Panc1 (cell line): Measurements from ENCODE around the gene FCMR. TPM values are rescaled to one million over a fixed set of nuclear protein-coding genes. Genes with fewer than 3 reads are reported as not detected.

Experiments used
- ATAC-seq: fragments of 200-7000 bp; cut with Tn5 transposase; 2 replicates; pipeline ENCODE4 v1.9.1; 2020; ENCODE audit warnings: mild to moderate bottlenecking, moderate library complexity
- BruUV-seq: library from RNA; stranded (reverse); fragments of 400-500 nt; replicated peaks from 2 replicates; lab custom pipeline; 2021; lab: Mats Ljungman, UMichigan
- CTCF ChIA-PET: fragments of 300-600 bp; sonication (Branson Sonifier 250); formaldehyde crosslinking; loops from one replicate; lab custom pipeline; 2022; ENCODE audit warnings: antibody characterized with exemption; lab: Charles Lee
- POLR2A ChIA-PET: fragments of 300-600 bp; sonication (Branson Sonifier 250); formaldehyde crosslinking; loops from one replicate; lab custom pipeline; 2022; ENCODE audit warnings: antibody characterized with exemption; lab: Charles Lee
- DNase-seq: peaks from one replicate; pipeline ENCODE4 v3.0.0-alpha.2; 2010; ENCODE audit warnings: low read depth, low spot score
- H3K27ac ChIP-seq: 2 replicates; pipeline ENCODE4 v1.5.1; 2011; ENCODE audit warnings: mild to moderate bottlenecking, low read length, inconsistent platforms
- H3K27me3 ChIP-seq: fragments of 200-500 bp; sonication (Bioruptor generic); 2 replicates; pipeline ENCODE4 v1.6.0; 2014; ENCODE audit warnings: low read length, inconsistent platforms; ENCODE audit not compliant: control insufficient read depth, insufficient read depth
- H3K36me3 ChIP-seq: fragments of 200-500 bp; sonication (Bioruptor generic); 2 replicates; pipeline ENCODE4 v1.5.1; 2014; ENCODE audit warnings: inconsistent platforms, mild to moderate bottlenecking, low read length, moderate library complexity; ENCODE audit not compliant: control insufficient read depth, insufficient read depth
- H3K4me1 ChIP-seq: 2 replicates; pipeline ENCODE4 v1.5.1; 2011; ENCODE audit warnings: inconsistent platforms, mild to moderate bottlenecking, low read length, moderate library complexity; ENCODE audit not compliant: control insufficient read depth, insufficient read depth
- H3K4me3 ChIP-seq, 2 experiments: 2 replicates each; pipeline ENCODE4 v1.5.1; 2011 to 2012; ENCODE audit warnings: low read depth in 2 of 2, low read length in 2 of 2, mild to moderate bottlenecking in 2 of 2, inconsistent platforms in 1 of 2, moderate library complexity in 1 of 2
- H3K9me3 ChIP-seq: fragments of 200-500 bp; sonication (Bioruptor generic); 2 replicates; pipeline ENCODE4 v1.5.1; 2014; ENCODE audit warnings: low read depth, mild to moderate bottlenecking, inconsistent platforms, low read length, moderate library complexity; ENCODE audit not compliant: control insufficient read depth, insufficient read depth
- CTCF ChIP-seq: fragments of 450-650 bp; IDR thresholded peaks from 2 replicates; pipeline ENCODE4 v1.5.1; 2017; ENCODE audit warnings: mild to moderate bottlenecking
- POLR2AphosphoS5 ChIP-seq: IDR thresholded peaks from 2 replicates; pipeline ENCODE4 v1.6.1; 2012; ENCODE audit warnings: mild to moderate bottlenecking, low read depth, low read length, moderate library complexity
- REST ChIP-seq, 2 experiments: IDR thresholded peaks; 2 replicates each; pipeline ENCODE4 v1.6.1; 2011 to 2012; ENCODE audit warnings: low read depth in 2 of 2, control low read depth in 1 of 2, low read length in 1 of 2, mild to moderate bottlenecking in 1 of 2, moderate library complexity in 1 of 2; ENCODE audit not compliant: insufficient read depth in 1 of 2
- SIN3A ChIP-seq: IDR thresholded peaks from 2 replicates; pipeline ENCODE4 v1.6.1; 2012; ENCODE audit warnings: low read depth, mild to moderate bottlenecking, low read length, moderate library complexity, borderline replicate concordance; ENCODE audit not compliant: insufficient read depth
- TCF7L2 ChIP-seq: IDR thresholded peaks from 2 replicates; pipeline ENCODE4 v1.6.1; 2011; ENCODE audit warnings: mild to moderate bottlenecking, low read depth, low read length, inconsistent platforms
- in situ Hi-C: cut with HindIII; loops from 2 replicates; pipeline ENCODE4 v1.10.0; 2016; ENCODE audit warnings: low sequenced_read_pairs, low pct_unique_long_range_greater_than_20kb
- intact Hi-C: fragments of 100-400 bp; cut with micrococcal nuclease; formaldehyde crosslinking; loops from one replicate; pipeline ENCODE4 v1.10.0; 2022; ENCODE audit not compliant: unreplicated experiment
- total RNA-seq: library from RNA; stranded (reverse); gene quantifications from one replicate; pipeline ENCODE4 v1.2.1, GENCODE V29; 2021; ENCODE audit not compliant: unreplicated experiment

FCMR gene
- total RNA-seq, 1 experiment from 2014 or later, result 0.41 TPM

- H3K9me3 ChIP-seq, result no peaks in the 10 kb centered on the region
- no peak for DNase-seq
- intact Hi-C loops, result no loop called here
- in situ Hi-C loops, result no loop called here
- H3K4me3 ChIP-seq, result no peak overlapping the region
- POLR2A ChIA-PET, result no interaction called here
- ATAC-seq, result no peak
- no peak overlapping the region for H3K27ac ChIP-seq
- BruUV-seq, result no TSS peak
- no peaks in the 10 kb centered on the region for H3K36me3 ChIP-seq
- peaks cover 4% of the 10 kb centered on the region; the same call in 1 of the 2 replicates for H3K27me3 ChIP-seq
- CTCF ChIA-PET, result no interaction called here
- no peaks in the 10 kb centered on the region for H3K4me1 ChIP-seq
- TF ChIP-seq POLR2AphosphoS5 (no peak), SIN3A (no peak), TCF7L2 (no peak), REST (IDR thresholded peaks at IDR 0.05; ENCODE audit: insufficient read depth in 1 of 2, low read depth in 2 of 2, low read length in 1 of 2) (no peak), CTCF (no peak)
Measured at GRCh38 chr1:206947255-206947654, 25.5 kb upstream of the FCMR start.

- intact Hi-C loops (no loop called here), in situ Hi-C loops (no loop called here)
- H3K36me3 ChIP-seq, result no peaks in the 10 kb centered on the region
Measured at GRCh38 chr1:206946261-206946660, 24.5 kb upstream of the FCMR start, which contains the start of gene PIGR. TSS of gene PIGR (minus strand) at chr1:206946466. CDS start at chr1:206940531, 5,935 bp downstream.

More at GRCh38 chr1:206946261-206946660, 24.5 kb upstream of the FCMR start, which contains the start of gene PIGR:
- no peak for ATAC-seq
- no TSS peak for BruUV-seq
- POLR2A ChIA-PET, result no interaction called here
- Histone ChIP-seq H3K9me3 (no peaks in the 10 kb centered on the region), H3K27ac (no peak within 1 kb of the TSS), H3K27me3 (peaks cover 4% of the 10 kb centered on the region; the same call in 1 of the 2 replicates), H3K4me1 (no peaks in the 10 kb centered on the region), H3K4me3 (no peak within 1 kb of the TSS)
- CTCF ChIA-PET, result no interaction called here
- no peak for TF ChIP-seq REST (IDR thresholded peaks at IDR 0.05; ENCODE audit: insufficient read depth in 1 of 2, low read depth in 2 of 2, low read length in 1 of 2)
- TF ChIP-seq CTCF, result no peak
- TF ChIP-seq TCF7L2, result no peak
- no peak for TF ChIP-seq POLR2AphosphoS5
- no peak for TF ChIP-seq SIN3A
- DNase-seq, result no peak
